GM12878 (cell line): Measurements from ENCODE around the gene AMMECR1. TPM values are rescaled to one million over a fixed set of nuclear protein-coding genes. Genes with fewer than 3 reads are reported as not detected.

ENCODE experiments used
- ATAC-seq: fragments of 200-7000 bp; cut with Tn5 transposase; 3 replicates; pipeline ENCODE4 v1.9.1; 2020; ENCODE audit warnings: mild to moderate bottlenecking, moderate library complexity
- BruUV-seq: library from RNA; stranded (reverse); fragments of 400-500 nt; replicated peaks from 2 replicates; lab custom pipeline; 2021; lab: Mats Ljungman, UMichigan
- CTCF ChIA-PET: fragments of 300-600 bp; sonication (Branson Sonifier 250); formaldehyde crosslinking; extraction: SDS; loops from one replicate; lab custom pipeline; 2021; ENCODE audit warnings: inconsistent platforms; lab: Yijun Ruan, JAX
- POLR2A ChIA-PET: fragments of 350-600 bp; formaldehyde crosslinking; extraction: SDS; loops from one replicate; lab custom pipeline; 2021; ENCODE audit warnings: inconsistent platforms; lab: Charles Lee
- RAD21 ChIA-PET: fragments of 300-600 bp; sonication (Branson Sonifier 250); formaldehyde crosslinking; loops from one replicate; lab custom pipeline; 2023; ENCODE audit warnings: antibody characterized with exemption; ENCODE audit not compliant: unreplicated experiment; lab: Charles Lee
- SMC1A ChIA-PET: fragments of 300-600 bp; sonication (Branson Sonifier 250); formaldehyde crosslinking; loops from one replicate; lab custom pipeline; 2023; ENCODE audit not compliant: unreplicated experiment, uncharacterized antibody; lab: Charles Lee
- DNase-seq: peaks from one replicate; pipeline ENCODE4 v3.0.0-alpha.2; 2011; ENCODE audit warnings: low read depth, low spot score
- FAIRE-seq: peaks from 3 replicates; lab custom pipeline; 2011; peaks lifted over from hg19 to GRCh38; lab: Jason Lieb, UNC
- H2AFZ ChIP-seq: 2 replicates; pipeline ENCODE4 v1.6.0; 2011; ENCODE audit warnings: low read depth, low read length, control low read depth; ENCODE audit not compliant: control insufficient read depth
- H3K27ac ChIP-seq: 2 replicates; pipeline ENCODE4 v1.5.1; 2011; ENCODE audit warnings: control low read depth; ENCODE audit not compliant: control insufficient read depth, insufficient read depth
- H3K27me3 ChIP-seq, 2 experiments: replicated peaks in 1 of 2; 2 replicates each; pipeline versions ENCODE4 v1.6.0 to v1.6.1; 2011; ENCODE audit warnings: low read length in 1 of 2; ENCODE audit not compliant: control insufficient read depth in 2 of 2, insufficient read depth in 2 of 2
- H3K36me3 ChIP-seq, 2 experiments: 2 replicates each; pipeline ENCODE4 v1.5.1; 2011; ENCODE audit warnings: low read length in 1 of 2; ENCODE audit not compliant: control insufficient read depth in 2 of 2, insufficient read depth in 2 of 2
- H3K4me1 ChIP-seq: 2 replicates; pipeline ENCODE4 v1.6.1; 2011; ENCODE audit warnings: mild to moderate bottlenecking, low read length, moderate library complexity, mixed read lengths; ENCODE audit not compliant: control insufficient read depth, insufficient read depth
- H3K4me2 ChIP-seq: 2 replicates; pipeline ENCODE4 v1.6.0; 2011; ENCODE audit warnings: control low read depth; ENCODE audit not compliant: control insufficient read depth, insufficient read depth
- H3K4me3 ChIP-seq: fragments of 200-600 bp; sonication (generic); 2 replicates; pipeline ENCODE4 v1.5.1; 2016
- H3K79me2 ChIP-seq: 2 replicates; pipeline ENCODE4 v1.6.0; 2011; ENCODE audit warnings: low read length; ENCODE audit not compliant: control insufficient read depth, insufficient read depth
- H3K9ac ChIP-seq: 2 replicates; pipeline ENCODE4 v1.8.0; 2011; ENCODE audit warnings: low read length, control low read depth, mixed read lengths; ENCODE audit not compliant: control insufficient read depth, insufficient read depth
- H3K9me3 ChIP-seq: replicated peaks from 3 replicates; pipeline ENCODE4 v1.5.1; 2011; ENCODE audit warnings: mild to moderate bottlenecking, low read length; ENCODE audit not compliant: control insufficient read depth, insufficient read depth
- H4K20me1 ChIP-seq: 2 replicates; pipeline ENCODE4 v1.6.0; 2011; ENCODE audit not compliant: control insufficient read depth, insufficient read depth
- CBFB ChIP-seq: IDR thresholded peaks from 2 replicates; pipeline ENCODE4 v1.6.1; 2016; ENCODE audit warnings: antibody characterized with exemption, low read depth
- CBX3 ChIP-seq: fragments of 200-600 bp; sonication (generic); IDR thresholded peaks from 2 replicates; pipeline ENCODE4 v1.6.1; 2016; ENCODE audit warnings: low read depth, borderline replicate concordance
- CEBPB ChIP-seq, 2 experiments: fragments of 150-350 bp in 1 of 2; IDR thresholded peaks; 2 replicates each; pipeline ENCODE4 v1.6.1; 2012 to 2014; ENCODE audit warnings: low read depth in 2 of 2, low read length in 2 of 2, borderline replicate concordance in 1 of 2, inconsistent platforms in 1 of 2
- CHD4 ChIP-seq: fragments of 200-600 bp; sonication (generic); IDR thresholded peaks from 2 replicates; pipeline ENCODE4 v1.6.1; 2016; ENCODE audit warnings: mild to moderate bottlenecking
- E4F1 ChIP-seq: fragments of 450-650 bp; IDR thresholded peaks from 2 replicates; pipeline ENCODE4 v1.6.1; 2018; ENCODE audit warnings: borderline replicate concordance, mild to moderate bottlenecking; ENCODE audit not compliant: partially characterized antibody
- FOS ChIP-seq: IDR thresholded peaks from 3 replicates; pipeline ENCODE4 v1.6.1; 2011; ENCODE audit warnings: borderline replicate concordance; ENCODE audit not compliant: insufficient read length; ENCODE audit errors: extremely low read depth
- GABPA ChIP-seq: IDR thresholded peaks from 2 replicates; pipeline ENCODE4 v1.6.1; 2014; ENCODE audit warnings: antibody characterized with exemption, low read depth, mild to moderate bottlenecking, inconsistent platforms
- HDGF ChIP-seq: fragments of 450-650 bp; IDR thresholded peaks from 2 replicates; pipeline ENCODE4 v1.6.1; 2016; ENCODE audit warnings: antibody characterized with exemption
- NR2C2 ChIP-seq: IDR thresholded peaks from 2 replicates; pipeline ENCODE4 v1.6.1; 2011; ENCODE audit warnings: borderline replicate concordance, low read depth; ENCODE audit not compliant: control insufficient read depth, insufficient read length
- RUNX3 ChIP-seq: IDR thresholded peaks from 2 replicates; pipeline ENCODE4 v1.6.1; 2012; ENCODE audit warnings: low read length, inconsistent platforms
- TARDBP ChIP-seq: IDR thresholded peaks from 2 replicates; pipeline ENCODE4 v1.6.1; 2016; ENCODE audit warnings: borderline replicate concordance
- TBL1XR1 ChIP-seq: IDR thresholded peaks from 2 replicates; pipeline ENCODE4 v1.6.1; 2012; ENCODE audit warnings: low read depth, low read length, improper control_type of control experiment
- ZNF207 ChIP-seq: fragments of 450-650 bp; IDR thresholded peaks from 2 replicates; pipeline ENCODE4 v1.6.1; 2014; ENCODE audit warnings: antibody characterized with exemption, mild to moderate bottlenecking, borderline replicate concordance
- ZNF274 ChIP-seq: IDR thresholded peaks from one replicate; pipeline ENCODE4 v1.8.0; 2011; ENCODE audit not compliant: insufficient read length, insufficient read depth
- WGBS: methylation state at CpG from one replicate; pipeline ENCODE4 v1.1.6; 2016; ENCODE audit warnings: low lambda C conversion rate; ENCODE audit not compliant: insufficient replicate concordance, insufficient coverage; ENCODE audit errors: missing lambda C conversion rate; 5-methylcytosine and 5-hydroxymethylcytosine counted together
- in situ Hi-C: fragments of 300-500 bp; cut with MboI; formaldehyde crosslinking; loops from 9 replicates; pipeline ENCODE4 v1.14.3; 2018; ENCODE audit warnings: mixed read lengths
- intact Hi-C: fragments of 100-400 bp; cut with micrococcal nuclease; formaldehyde crosslinking; loops from one replicate; pipeline ENCODE4 v1.14.2; 2022; ENCODE audit not compliant: unreplicated experiment
- polyA plus RNA-seq, 11 experiments: library from polyadenylated mRNA; depleted of rRNA in 4 of 11; unstranded in 6 of 11; stranded (reverse) in 5 of 11; fragments of >200 nt; fragmentation: Nextera tagmentation in 4 of 11; fragmentation: Illumina TruSeq in 1 of 11; extraction: Ambion mirVana in 4 of 11; extraction: Trizol in 1 of 11; gene quantifications; 1 replicate in 1 of 11; 2 replicates in 10 of 11; pipeline versions ENCODE4 v1.2.1 to v1.2.3, GENCODE V29; 2011 to 2016; ENCODE audit warnings: inconsistent platforms in 2 of 11, missing spikeins in 2 of 11, low read depth in 1 of 11
- total RNA-seq, 4 experiments: library from RNA; depleted of rRNA in 3 of 4; stranded (reverse); fragments of >200 nt in 3 of 4; fragmentation: Illumina TruSeq in 1 of 4; extraction: Trizol in 1 of 4; gene quantifications; 2 replicates each; pipeline versions ENCODE4 v1.2.1 to v1.2.3, GENCODE V29; 2013 to 2021
- TF ChIP-seq, protein P1 (sequence below): IDR thresholded peaks from 2 replicates; pipeline ENCODE4 v1.6.1; 2012; ENCODE audit warnings: mild to moderate bottlenecking, low read depth, low read length
- TF ChIP-seq, protein P2 (sequence below): fragments of 450-650 bp; IDR thresholded peaks from 2 replicates; pipeline ENCODE4 v1.6.1; 2016; ENCODE audit warnings: mild to moderate bottlenecking

The AMMECR1 gene
- total and polyA plus RNA-seq, 10 of the 15 experiments (the other 5 are each of a cell fraction or from before 2014, with no cell fraction given) = 4.9 to 25.6 (median 10.7) TPM

GRCh38 chrX:110277609-110278008, 40.3 kb downstream of the AMMECR1 start (continued):
- no peak for TF ChIP-seq TBL1XR1
- no peak for TF ChIP-seq GABPA

DNA sequence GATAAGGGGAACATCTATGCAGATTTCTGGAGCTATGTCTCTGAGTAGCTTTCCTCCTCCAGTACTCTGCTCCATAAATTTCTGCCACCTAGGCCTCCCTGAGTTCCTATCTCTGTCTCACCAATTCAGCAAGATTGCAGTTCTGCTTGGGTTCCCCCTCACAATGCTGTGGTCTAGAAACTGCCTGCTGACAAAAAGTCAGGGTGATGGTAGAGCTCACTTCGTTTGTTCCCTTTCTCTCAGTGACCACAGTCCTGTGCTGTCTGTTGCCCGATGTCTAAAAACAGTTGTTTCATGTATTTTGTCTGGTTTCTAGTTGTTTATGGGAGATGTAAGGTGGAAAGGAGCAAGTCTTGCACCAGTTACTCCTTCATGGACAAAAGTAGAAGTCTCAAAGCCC, 41.1 kb downstream of the AMMECR1 start:
- H2AFZ ChIP-seq = no peak overlapping the region
- H3K79me2 ChIP-seq = peaks cover 12% of the 10 kb centered on the region
- ChIA-PET CTCF (interaction anchor here (1.0 to 1.4 kb wide), 3 partner anchors 39 to 115 kb away, joined by 3 to 4 read pairs (median 3); no protein-coding TSS in a partner anchor), POLR2A (interaction anchor here (0.9 kb wide), 1 partner anchor 38 kb away, joined by 3 read pairs; no protein-coding TSS in a partner anchor), SMC1A (interaction anchor here (0.6 to 1.7 kb wide), 7 partner anchors 11 to 105 kb away, joined by 3 to 6 read pairs (median 4); no protein-coding TSS in a partner anchor), RAD21 (interaction anchor here (0.9 to 1.4 kb wide), 4 partner anchors 34 to 46 kb away, joined by 3 to 5 read pairs (median 4); no protein-coding TSS in a partner anchor)
- H3K4me3 ChIP-seq = no peak overlapping the region
- in situ Hi-C loops = no loop called here
- WGBS = 17% methylated on average over 2 of the region's 2 CpGs
- peaks cover 6% of the 10 kb centered on the region for H3K4me1 ChIP-seq
- no peaks in the 10 kb centered on the region for H3K27me3 ChIP-seq
- ATAC-seq = peak; percentile 96
- H3K9ac ChIP-seq = no peak overlapping the region
- FAIRE-seq = no peak
- no peaks in the 10 kb centered on the region for H3K36me3 ChIP-seq
- no TSS peak for BruUV-seq
- no peaks in the 10 kb centered on the region for H3K9me3 ChIP-seq
- H4K20me1 ChIP-seq = no peaks in the 10 kb centered on the region
- intact Hi-C loops = no loop called here
- DNase-seq = peak; percentile 47
- peak overlapping the region; percentile 63 for H3K4me2 ChIP-seq
- peak overlapping the region; percentile 59 for H3K27ac ChIP-seq
- TF ChIP-seq GABPA (no peak), CEBPB (IDR thresholded peaks at IDR 0.05; ENCODE audit: borderline replicate concordance in 1 of 2, low read depth in 2 of 2, low read length in 2 of 2) (no peak), TARDBP (no peak), E4F1 (no peak), CBFB (0 out of 2 replicates have a peak, but pooled peaks have one; percentile 17), CHD4 (no peak), ZNF207 (no peak), FOS (no peak), RUNX3 (peak; percentile 94), CBX3 (no peak), HDGF (no peak), NR2C2 (no peak), ZNF274 (no peak)
- TF ChIP-seq, protein P1, sequence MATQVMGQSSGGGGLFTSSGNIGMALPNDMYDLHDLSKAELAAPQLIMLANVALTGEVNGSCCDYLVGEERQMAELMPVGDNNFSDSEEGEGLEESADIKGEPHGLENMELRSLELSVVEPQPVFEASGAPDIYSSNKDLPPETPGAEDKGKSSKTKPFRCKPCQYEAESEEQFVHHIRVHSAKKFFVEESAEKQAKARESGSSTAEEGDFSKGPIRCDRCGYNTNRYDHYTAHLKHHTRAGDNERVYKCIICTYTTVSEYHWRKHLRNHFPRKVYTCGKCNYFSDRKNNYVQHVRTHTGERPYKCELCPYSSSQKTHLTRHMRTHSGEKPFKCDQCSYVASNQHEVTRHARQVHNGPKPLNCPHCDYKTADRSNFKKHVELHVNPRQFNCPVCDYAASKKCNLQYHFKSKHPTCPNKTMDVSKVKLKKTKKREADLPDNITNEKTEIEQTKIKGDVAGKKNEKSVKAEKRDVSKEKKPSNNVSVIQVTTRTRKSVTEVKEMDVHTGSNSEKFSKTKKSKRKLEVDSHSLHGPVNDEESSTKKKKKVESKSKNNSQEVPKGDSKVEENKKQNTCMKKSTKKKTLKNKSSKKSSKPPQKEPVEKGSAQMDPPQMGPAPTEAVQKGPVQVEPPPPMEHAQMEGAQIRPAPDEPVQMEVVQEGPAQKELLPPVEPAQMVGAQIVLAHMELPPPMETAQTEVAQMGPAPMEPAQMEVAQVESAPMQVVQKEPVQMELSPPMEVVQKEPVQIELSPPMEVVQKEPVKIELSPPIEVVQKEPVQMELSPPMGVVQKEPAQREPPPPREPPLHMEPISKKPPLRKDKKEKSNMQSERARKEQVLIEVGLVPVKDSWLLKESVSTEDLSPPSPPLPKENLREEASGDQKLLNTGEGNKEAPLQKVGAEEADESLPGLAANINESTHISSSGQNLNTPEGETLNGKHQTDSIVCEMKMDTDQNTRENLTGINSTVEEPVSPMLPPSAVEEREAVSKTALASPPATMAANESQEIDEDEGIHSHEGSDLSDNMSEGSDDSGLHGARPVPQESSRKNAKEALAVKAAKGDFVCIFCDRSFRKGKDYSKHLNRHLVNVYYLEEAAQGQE = no peak
- TF ChIP-seq, protein P2, sequence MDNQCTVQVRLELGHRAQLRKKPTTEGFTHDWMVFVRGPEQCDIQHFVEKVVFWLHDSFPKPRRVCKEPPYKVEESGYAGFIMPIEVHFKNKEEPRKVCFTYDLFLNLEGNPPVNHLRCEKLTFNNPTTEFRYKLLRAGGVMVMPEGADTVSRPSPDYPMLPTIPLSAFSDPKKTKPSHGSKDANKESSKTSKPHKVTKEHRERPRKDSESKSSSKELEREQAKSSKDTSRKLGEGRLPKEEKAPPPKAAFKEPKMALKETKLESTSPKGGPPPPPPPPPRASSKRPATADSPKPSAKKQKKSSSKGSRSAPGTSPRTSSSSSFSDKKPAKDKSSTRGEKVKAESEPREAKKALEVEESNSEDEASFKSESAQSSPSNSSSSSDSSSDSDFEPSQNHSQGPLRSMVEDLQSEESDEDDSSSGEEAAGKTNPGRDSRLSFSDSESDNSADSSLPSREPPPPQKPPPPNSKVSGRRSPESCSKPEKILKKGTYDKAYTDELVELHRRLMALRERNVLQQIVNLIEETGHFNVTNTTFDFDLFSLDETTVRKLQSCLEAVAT = no peak
